Osteocyte (in vitro differentiated cells): ENCODE data around the gene CHRM4. TPM values are rescaled to one million over a fixed set of nuclear protein-coding genes. Genes with fewer than 3 reads are reported as not detected.

Source experiments
- DNase-seq: peaks from one replicate; pipeline ENCODE4 v3.0.0; 2021; ENCODE audit warnings: mixed read lengths; ENCODE audit not compliant: unreplicated experiment; ENCODE audit errors: extremely low spot score
- H3K27ac Mint-ChIP-seq: one replicate; pipeline ENCODE4 v1.8.0; 2021; ENCODE audit warnings: mild to moderate bottlenecking, mixed read lengths; ENCODE audit not compliant: unreplicated experiment
- H3K27me3 Mint-ChIP-seq: one replicate; pipeline ENCODE4 v1.8.0; 2021; ENCODE audit warnings: mixed read lengths; ENCODE audit not compliant: unreplicated experiment
- H3K36me3 Mint-ChIP-seq: one replicate; pipeline ENCODE4 v1.8.0; 2021; ENCODE audit warnings: mixed read lengths; ENCODE audit not compliant: unreplicated experiment
- H3K4me1 Mint-ChIP-seq: one replicate; pipeline ENCODE4 v1.8.0; 2021; ENCODE audit warnings: mixed read lengths; ENCODE audit not compliant: unreplicated experiment
- H3K4me3 Mint-ChIP-seq: one replicate; pipeline ENCODE4 v1.8.0; 2021; ENCODE audit warnings: mild to moderate bottlenecking, moderate library complexity, mixed read lengths; ENCODE audit not compliant: unreplicated experiment
- H3K9me3 Mint-ChIP-seq: one replicate; pipeline ENCODE4 v1.8.0; 2021; ENCODE audit warnings: mixed read lengths; ENCODE audit not compliant: unreplicated experiment
- total RNA-seq: library from RNA; stranded (reverse); gene quantifications from 2 replicates; pipeline ENCODE4 v1.2.1, GENCODE V29; 2021
- TF ChIP-seq, protein P1 (sequence below): fragments of 200-600 bp; sonication (generic); IDR thresholded peaks from 2 replicates; pipeline ENCODE4 v1.5.0; 2021; ENCODE audit warnings: antibody characterized with exemption, mild to moderate bottlenecking, moderate library complexity

The CHRM4 gene
- total RNA-seq, 1 donor from 2014 or later = 0.21 TPM

DNA sequence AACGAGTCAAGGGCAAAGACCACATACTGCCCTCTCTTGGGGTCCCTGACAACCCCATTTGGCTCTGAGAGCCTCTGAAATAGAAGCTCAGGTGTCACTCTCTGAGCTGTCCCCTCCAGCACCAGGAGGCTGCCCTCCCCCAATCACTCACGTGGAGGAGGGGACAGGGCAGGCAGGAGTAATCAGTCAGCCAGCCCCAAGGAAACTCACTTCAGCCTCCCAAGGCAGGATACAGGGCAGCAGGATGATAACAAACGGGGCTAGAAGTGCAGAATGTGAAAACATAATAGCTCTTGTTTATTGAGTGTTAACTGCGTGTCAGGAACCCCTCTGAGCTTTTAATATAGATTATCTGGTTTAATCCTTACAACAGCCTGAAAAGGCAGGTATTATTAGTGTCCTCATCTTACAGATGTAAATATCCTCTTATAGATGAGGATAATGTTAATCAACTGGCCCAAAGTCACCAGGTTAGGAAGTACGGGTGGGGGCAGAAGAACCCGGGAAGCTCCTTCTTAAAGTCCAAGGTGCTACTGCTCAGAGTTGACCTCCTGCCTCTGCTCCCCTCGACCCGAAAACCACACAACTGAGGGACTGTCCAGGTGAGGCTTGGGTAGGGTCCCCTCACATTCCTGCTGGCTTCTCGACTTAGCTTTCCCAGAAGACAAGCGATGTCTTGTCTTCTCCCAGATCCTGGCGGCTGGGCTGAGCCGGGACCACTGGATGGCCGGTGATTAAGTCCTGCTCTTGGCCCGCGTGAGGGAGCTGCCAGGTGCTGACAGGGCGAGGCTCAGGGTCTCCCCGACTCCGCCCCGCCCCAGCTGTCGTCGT is 2.7 kb downstream of the CHRM4 start:
- H3K9me3 Mint-ChIP-seq = no peaks in the 10 kb centered on the region
- H3K27me3 Mint-ChIP-seq = peaks cover 36% of the 10 kb centered on the region
- peak overlapping the region; percentile 66 for H3K4me3 Mint-ChIP-seq
- H3K4me1 Mint-ChIP-seq = peaks cover 25% of the 10 kb centered on the region
- TF ChIP-seq, protein P1, sequence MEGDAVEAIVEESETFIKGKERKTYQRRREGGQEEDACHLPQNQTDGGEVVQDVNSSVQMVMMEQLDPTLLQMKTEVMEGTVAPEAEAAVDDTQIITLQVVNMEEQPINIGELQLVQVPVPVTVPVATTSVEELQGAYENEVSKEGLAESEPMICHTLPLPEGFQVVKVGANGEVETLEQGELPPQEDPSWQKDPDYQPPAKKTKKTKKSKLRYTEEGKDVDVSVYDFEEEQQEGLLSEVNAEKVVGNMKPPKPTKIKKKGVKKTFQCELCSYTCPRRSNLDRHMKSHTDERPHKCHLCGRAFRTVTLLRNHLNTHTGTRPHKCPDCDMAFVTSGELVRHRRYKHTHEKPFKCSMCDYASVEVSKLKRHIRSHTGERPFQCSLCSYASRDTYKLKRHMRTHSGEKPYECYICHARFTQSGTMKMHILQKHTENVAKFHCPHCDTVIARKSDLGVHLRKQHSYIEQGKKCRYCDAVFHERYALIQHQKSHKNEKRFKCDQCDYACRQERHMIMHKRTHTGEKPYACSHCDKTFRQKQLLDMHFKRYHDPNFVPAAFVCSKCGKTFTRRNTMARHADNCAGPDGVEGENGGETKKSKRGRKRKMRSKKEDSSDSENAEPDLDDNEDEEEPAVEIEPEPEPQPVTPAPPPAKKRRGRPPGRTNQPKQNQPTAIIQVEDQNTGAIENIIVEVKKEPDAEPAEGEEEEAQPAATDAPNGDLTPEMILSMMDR = no peak
- no peak overlapping the region for H3K27ac Mint-ChIP-seq
- no peak for DNase-seq
- H3K36me3 Mint-ChIP-seq = no peaks in the 10 kb centered on the region

DNA sequence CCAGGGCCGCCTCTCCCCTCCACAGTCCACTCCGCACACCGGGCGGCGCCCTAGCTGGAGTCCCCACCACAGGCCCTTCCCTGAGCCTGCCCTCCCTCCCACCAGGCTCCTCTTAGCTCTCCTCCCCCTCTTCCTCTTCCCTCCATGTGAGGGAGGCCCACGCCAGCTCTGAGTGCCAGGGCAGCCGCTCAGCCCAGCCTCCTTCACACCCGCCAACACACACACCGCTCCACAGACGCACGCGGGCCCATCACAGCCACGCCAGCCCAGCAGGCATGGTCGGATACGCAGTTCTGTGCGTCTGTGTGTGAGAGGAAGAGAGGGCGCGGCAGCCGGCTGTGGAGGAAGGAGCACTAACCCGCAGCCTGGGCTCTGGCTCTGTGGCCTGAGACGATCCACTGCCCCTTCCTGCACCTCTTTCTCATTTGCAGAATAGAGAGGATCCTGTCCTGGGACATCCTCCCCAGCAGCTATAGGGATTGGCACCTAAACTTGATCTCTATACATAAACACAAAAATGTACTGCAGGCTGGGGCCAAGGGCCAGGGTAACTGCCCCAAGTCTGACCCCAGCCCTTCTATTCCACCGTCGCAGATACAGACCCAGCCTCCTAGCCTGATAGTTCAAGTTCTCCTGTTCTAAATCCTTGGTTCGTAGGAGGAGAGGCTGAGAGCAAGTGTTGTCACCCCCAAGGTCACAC is 3.5 kb downstream of the CHRM4 start:
- TF ChIP-seq, protein P1 = no peak
- Mint-ChIP-seq H3K27ac (no peak overlapping the region), H3K4me1 (peaks cover 20% of the 10 kb centered on the region), H3K36me3 (no peaks in the 10 kb centered on the region), H3K9me3 (no peaks in the 10 kb centered on the region), H3K4me3 (no peak overlapping the region), H3K27me3 (peaks cover 36% of the 10 kb centered on the region)
- no peak for DNase-seq

DNA sequence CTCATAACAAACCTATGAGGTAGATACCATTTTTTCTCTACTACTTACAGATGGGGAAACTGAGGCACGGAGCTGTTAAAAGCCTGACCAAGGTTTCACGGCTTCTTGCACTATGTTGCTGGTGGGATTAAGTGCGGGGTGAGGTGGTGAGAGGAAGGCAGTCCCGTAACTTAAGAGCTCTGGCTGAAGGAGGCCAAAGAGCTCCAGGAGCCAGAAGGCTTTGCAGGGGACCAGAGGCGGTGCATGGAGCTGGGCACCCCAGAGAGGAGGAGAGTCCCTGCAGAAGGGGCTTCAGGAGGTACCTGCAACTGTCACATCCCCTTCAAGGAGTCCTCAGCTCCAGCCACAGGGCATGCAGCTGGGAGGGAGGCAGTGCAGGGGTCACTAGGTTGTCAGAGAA is 4.1 kb downstream of the CHRM4 start:
- peaks cover 36% of the 10 kb centered on the region for H3K27me3 Mint-ChIP-seq
- H3K4me3 Mint-ChIP-seq = no peak overlapping the region
- DNase-seq = no peak
- H3K36me3 Mint-ChIP-seq = no peaks in the 10 kb centered on the region
- H3K27ac Mint-ChIP-seq = no peak overlapping the region
- H3K4me1 Mint-ChIP-seq = peaks cover 16% of the 10 kb centered on the region
- TF ChIP-seq, protein P1 = no peak
- H3K9me3 Mint-ChIP-seq = no peaks in the 10 kb centered on the region

DNA sequence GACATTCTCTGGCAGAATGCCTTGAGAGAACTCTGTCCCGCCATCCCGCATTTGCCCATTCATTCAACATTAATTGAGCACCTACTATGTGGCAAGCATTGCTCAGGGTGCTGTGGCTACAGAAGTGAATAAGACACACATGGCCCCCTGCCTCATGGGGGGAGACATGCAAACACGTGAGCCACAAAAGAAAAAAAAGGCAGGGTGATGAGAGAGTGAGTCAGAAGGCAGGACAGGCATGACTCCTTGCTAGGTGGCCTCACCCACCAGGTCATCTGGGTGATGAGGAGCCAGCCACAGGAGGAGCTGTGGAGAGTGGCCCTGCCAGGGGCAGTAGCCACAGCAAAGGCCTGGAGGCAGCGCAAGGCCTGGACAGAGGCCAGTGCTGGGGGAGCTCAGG is 4.9 kb downstream of the CHRM4 start:
- DNase-seq = no peak
- Mint-ChIP-seq H3K36me3 (no peaks in the 10 kb centered on the region), H3K4me1 (peaks cover 21% of the 10 kb centered on the region), H3K4me3 (no peak overlapping the region), H3K27me3 (peaks cover 36% of the 10 kb centered on the region), H3K27ac (no peak overlapping the region), H3K9me3 (no peaks in the 10 kb centered on the region)
- TF ChIP-seq, protein P1 = no peak

DNA sequence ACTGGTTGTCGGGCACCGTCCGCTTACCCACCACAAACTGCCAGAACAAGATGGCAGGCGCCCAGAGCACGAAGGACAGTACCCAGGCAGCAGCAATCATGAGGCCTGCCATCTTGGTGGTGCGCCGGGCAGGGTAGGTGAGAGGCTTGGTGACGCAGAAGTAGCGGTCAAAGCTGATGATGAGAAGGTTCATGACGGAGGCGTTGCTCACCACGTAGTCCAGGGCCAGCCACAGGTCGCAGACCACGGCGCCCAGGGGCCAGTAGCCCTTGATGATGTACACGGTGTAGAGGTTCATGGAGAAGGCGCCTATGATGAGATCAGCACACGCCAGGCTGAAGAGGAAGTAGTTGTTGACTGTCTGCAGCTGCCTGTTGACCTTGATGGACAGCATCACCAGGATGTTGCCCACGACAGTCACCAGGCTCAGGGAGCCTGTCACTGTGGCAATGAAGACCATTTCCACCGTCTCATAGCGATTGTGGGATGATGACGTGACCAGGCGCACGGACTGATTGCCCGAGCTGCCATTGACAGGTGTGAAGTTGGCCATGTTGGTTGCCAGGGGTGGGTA is 5.5 kb downstream of the CHRM4 start:
- no peak for DNase-seq
- no peak overlapping the region for H3K27ac Mint-ChIP-seq
- no peak overlapping the region for H3K4me3 Mint-ChIP-seq
- H3K36me3 Mint-ChIP-seq = no peaks in the 10 kb centered on the region
- H3K27me3 Mint-ChIP-seq = peaks cover 36% of the 10 kb centered on the region
- H3K4me1 Mint-ChIP-seq = peaks cover 21% of the 10 kb centered on the region
- TF ChIP-seq, protein P1 = no peak
- no peaks in the 10 kb centered on the region for H3K9me3 Mint-ChIP-seq
